OCI-LY3 (cell line): ENCODE results near the gene YARS2.

Experiments
- EZH2phosphoT487 ChIP-seq: fragments of 200-600 bp; shearing (Covaris generic); IDR thresholded peaks from 2 replicates; pipeline ENCODE4 v1.6.1; 2018; ENCODE audit warnings: antibody characterized with exemption, mixed run types, low read depth
- TF ChIP-seq, protein P1 (sequence below): fragments of 200-600, 300-600 bp; sonication (generic); IDR thresholded peaks from 2 replicates; pipeline ENCODE4 v1.5.1; 2014; ENCODE audit warnings: antibody characterized with exemption, low read length, low read depth

GRCh38 chr12:32765906-32766305 is 10.2 kb upstream of the YARS2 start:
- TF ChIP-seq, protein P1, sequence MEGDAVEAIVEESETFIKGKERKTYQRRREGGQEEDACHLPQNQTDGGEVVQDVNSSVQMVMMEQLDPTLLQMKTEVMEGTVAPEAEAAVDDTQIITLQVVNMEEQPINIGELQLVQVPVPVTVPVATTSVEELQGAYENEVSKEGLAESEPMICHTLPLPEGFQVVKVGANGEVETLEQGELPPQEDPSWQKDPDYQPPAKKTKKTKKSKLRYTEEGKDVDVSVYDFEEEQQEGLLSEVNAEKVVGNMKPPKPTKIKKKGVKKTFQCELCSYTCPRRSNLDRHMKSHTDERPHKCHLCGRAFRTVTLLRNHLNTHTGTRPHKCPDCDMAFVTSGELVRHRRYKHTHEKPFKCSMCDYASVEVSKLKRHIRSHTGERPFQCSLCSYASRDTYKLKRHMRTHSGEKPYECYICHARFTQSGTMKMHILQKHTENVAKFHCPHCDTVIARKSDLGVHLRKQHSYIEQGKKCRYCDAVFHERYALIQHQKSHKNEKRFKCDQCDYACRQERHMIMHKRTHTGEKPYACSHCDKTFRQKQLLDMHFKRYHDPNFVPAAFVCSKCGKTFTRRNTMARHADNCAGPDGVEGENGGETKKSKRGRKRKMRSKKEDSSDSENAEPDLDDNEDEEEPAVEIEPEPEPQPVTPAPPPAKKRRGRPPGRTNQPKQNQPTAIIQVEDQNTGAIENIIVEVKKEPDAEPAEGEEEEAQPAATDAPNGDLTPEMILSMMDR: no peak
- no peak for TF ChIP-seq EZH2phosphoT487
